Putamen (tissue), 1 donor: ENCODE data around the gene DIDO1.

Source experiments
- DNase-seq: peaks from one replicate; pipeline ENCODE4 v3.0.0-alpha.2; 2016; ENCODE audit warnings: low spot score

DIDO1 gene

DNA sequence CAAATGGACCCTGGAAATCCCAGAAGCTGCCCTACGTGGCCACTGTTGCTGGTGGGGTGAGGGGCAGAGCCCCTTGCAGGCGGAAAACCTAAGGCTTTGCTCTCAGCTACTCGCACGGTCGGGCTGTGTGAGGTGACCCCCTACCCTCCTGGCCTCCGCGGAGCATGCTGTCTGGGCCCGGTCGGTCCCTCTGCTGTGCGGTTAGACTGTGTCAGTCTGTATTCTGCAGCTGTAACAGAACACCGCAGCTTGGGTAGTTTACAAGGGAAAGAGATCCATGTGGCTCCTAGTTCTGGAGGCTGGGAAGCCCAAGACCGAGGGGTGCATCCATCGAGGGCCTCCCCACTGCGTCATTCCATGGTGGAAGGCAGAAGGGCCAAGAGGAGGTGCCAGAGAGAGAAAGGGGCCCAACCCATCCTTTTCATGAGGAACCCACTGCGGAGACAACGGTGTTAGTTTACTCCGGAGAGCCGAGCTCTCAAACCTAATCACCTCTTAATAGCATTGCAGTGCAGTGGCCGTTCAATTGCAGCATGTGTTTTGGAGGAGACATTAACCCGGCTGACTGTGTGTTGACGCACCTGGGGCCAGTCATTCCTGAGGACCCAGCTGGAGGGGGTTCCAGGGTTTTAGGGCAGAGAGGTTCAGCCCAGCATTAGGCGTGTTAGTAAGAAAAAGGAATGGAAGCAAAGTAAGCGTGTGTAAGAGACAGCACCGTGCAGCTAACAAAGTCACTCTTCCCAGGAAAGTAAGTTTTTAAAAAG, 91.2 kb downstream of the DIDO1 start:
- DNase-seq, result no peak

- DNase-seq, result no peak
These were observed 93.3 kb downstream of the DIDO1 start for GRCh38 chr20:62832951-62833391.

DNA sequence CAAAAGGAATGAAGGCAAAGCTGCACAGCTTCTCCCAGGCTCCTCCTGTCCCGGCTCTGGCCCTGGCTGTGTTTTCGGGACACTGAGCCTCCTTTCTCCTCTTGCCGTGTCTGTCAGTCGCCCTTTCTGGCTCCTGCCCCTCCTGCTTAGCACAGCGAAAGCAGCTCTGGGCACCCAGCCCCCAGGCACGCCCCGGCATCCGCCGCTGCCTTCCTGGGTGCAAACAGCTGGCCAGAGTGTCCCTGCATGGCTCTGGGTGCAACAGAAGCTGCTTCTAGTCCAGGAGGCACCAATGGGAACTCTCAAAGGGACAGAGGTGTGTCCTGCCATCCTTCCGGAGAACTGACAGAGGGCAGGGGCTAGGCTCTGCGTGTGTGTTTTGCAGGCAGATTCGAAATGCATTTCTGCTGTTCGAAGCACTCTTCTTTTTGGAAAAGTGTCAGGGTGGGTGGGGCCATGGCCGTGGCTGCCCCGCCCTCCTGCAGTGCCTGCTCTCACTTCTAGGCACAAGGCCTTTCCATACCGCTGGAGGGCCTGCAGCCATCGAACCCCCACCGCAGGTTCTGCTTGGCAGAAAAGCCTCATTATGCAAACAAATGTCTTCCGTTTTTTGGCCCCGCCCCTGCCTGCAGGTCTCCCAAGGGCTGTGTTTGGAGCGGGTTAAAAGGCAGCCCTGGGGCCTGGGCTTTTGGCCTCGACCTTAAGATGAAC, 93.9 kb downstream of the DIDO1 start:
- DNase-seq, result no peak

DNA sequence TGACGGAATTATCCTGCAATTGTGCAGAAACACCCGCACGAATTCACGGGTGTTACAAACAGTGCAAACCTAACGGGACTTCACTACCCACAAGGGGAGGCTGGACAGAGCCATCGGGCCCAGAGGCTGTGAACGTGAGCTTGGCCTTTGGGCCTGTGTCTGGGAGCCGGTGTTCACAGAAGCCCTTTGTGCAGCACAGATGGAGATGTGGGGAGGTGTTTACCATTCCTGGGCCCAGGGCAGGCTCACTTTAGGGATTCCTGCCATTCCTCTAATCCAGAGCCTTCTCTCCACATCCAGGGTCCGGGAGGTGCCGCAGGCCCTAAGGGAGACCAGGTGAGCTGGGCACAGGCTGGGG, 94.5 kb downstream of the DIDO1 start:
- DNase-seq, result no peak

- no peak for DNase-seq
These were observed 94.9 kb downstream of the DIDO1 start for GRCh38 chr20:62831361-62831788.

GRCh38 chr20:62830821-62831220, 95.5 kb downstream of the DIDO1 start:
- DNase-seq, result no peak

DNA sequence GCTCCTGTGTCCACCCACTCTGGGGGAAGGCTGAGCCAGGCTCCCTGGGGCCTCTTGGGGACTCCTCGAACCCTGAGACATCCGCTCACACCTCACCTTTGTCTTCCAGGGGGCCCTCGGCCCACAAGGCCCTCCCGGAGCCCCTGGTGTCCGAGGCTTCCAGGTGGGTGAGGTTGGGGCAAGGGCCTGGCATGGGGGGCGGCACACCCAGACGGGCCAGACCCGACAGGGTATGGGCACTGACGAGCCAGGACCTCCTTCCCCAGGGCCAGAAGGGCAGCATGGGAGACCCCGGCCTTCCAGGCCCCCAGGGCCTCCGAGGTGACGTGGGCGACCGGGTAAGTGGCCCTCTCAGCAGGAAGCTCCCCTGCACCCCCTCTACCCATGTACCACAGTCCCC, 96.1 kb downstream of the DIDO1 start:
- DNase-seq, result no peak

- no peak for DNase-seq
These were observed 96.8 kb downstream of the DIDO1 start for GRCh38 chr20:62829231-62830230.

GRCh38 chr20:62828511-62829230, 97.6 kb downstream of the DIDO1 start:
- no peak for DNase-seq

- no peak for DNase-seq
These were observed 98.3 kb downstream of the DIDO1 start for GRCh38 chr20:62828051-62828450.
